Stimulated activated naive CD8-positive, alpha-beta T cell treated with anti-CD3 and anti-CD28 coated beads, Interleukin-15, Interleukin-2, amounts not matched to agents 100 ng/mL and 50 ng/mL, for 24 hours (primary cell): ENCODE results near the gene OR1E2.
"Not testable (repeated sequence)": the region's sequence is repeated elsewhere in the genome, so short reads cannot be mapped to it uniquely, and the experiment has no call there.

Experiments
- H3K27ac Mint-ChIP-seq: one replicate; pipeline ENCODE4 v1.8.0; 2021; ENCODE audit warnings: mild to moderate bottlenecking, mixed read lengths
- H3K27me3 Mint-ChIP-seq: one replicate; pipeline ENCODE4 v1.8.0; 2021; ENCODE audit warnings: mixed read lengths
- H3K36me3 Mint-ChIP-seq: one replicate; pipeline ENCODE4 v1.8.0; 2021; ENCODE audit warnings: low read depth, mixed read lengths
- H3K4me1 Mint-ChIP-seq: one replicate; pipeline ENCODE4 v1.8.0; 2021; ENCODE audit warnings: low read depth, mixed read lengths
- H3K4me3 Mint-ChIP-seq: one replicate; pipeline ENCODE4 v1.8.0; 2021; ENCODE audit warnings: mild to moderate bottlenecking, mixed read lengths
- H3K9me3 Mint-ChIP-seq: one replicate; pipeline ENCODE4 v1.8.0; 2021; ENCODE audit warnings: mixed read lengths

OR1E2 gene

DNA sequence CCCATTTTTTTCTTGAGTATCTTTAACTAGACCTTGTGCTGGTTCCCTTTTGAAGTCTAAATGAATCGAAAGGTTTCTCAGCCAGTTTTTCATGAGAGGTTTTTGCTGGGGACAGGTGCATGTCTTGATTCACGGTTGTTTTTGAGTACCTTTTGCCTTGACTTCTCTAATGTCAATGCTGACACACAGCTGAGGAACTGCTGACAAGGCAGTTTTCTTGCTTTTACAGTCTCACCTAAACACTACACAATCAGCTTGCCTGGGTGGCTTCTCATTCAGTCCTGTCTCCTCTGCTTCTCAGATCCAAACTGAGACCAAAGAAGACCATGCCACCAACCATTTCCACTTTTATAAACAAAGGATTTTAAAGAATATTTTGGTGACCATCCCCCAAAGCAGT, 15.4 kb downstream of the OR1E2 start:
- Mint-ChIP-seq H3K4me1 (no peaks in the 10 kb centered on the region), H3K9me3 (no peaks in the 10 kb centered on the region), H3K27me3 (peaks cover 14% of the 10 kb centered on the region), H3K36me3 (no peaks in the 10 kb centered on the region), H3K27ac (no peak overlapping the region), H3K4me3 (no peak overlapping the region)

GRCh38 chr17:3415610-3416009, 18.0 kb downstream of the OR1E2 start:
- Mint-ChIP-seq H3K4me3 (no peak overlapping the region), H3K27ac (no peak overlapping the region), H3K27me3 (peaks cover 29% of the 10 kb centered on the region), H3K36me3 (no peaks in the 10 kb centered on the region), H3K4me1 (no peaks in the 10 kb centered on the region), H3K9me3 (no peaks in the 10 kb centered on the region)

- H3K36me3 Mint-ChIP-seq, H3K4me3 Mint-ChIP-seq, H3K27ac Mint-ChIP-seq, H3K4me1 Mint-ChIP-seq: not testable (repeated sequence)
- H3K27me3 Mint-ChIP-seq = peaks cover 51% of the 10 kb centered on the region
- H3K9me3 Mint-ChIP-seq = peaks cover 14% of the 10 kb centered on the region
Observed at GRCh38 chr17:3412216-3412615, 21.4 kb downstream of the OR1E2 start.

- H3K36me3 Mint-ChIP-seq = no peaks in the 10 kb centered on the region
- H3K27ac Mint-ChIP-seq = no peak within 1 kb of the TSS
- H3K4me1 Mint-ChIP-seq = no peaks in the 10 kb centered on the region
- H3K9me3 Mint-ChIP-seq = peaks cover 24% of the 10 kb centered on the region
- H3K27me3 Mint-ChIP-seq = peaks cover 47% of the 10 kb centered on the region
- H3K4me3 Mint-ChIP-seq = no peak within 1 kb of the TSS
Observed at GRCh38 chr17:3411070-3411469, 22.6 kb downstream of the OR1E2 start, which contains the start of gene OR3A3. TSS of gene OR3A3 (plus strand) at chr17:3411370.

DNA sequence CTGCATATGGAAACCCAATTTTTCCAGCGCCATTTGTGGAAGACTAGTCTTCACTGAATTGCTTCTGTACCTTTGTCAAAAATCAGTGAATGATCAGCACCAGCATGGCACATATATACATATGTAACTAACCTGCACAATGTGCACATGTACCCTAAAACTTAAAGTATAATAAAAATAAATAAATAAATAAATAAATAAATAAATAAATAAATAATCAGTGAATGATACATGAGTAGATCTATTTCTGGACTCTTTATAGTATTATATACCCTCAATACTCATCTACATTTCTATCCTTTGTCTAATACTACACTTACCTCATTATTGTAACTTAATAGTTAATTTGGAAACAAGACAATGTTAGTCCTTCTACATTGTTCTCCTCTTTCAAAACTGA, 29.8 kb downstream of the OR1E2 start:
- H3K9me3 Mint-ChIP-seq = peaks cover 25% of the 10 kb centered on the region
- not testable (repeated sequence) for H3K27ac Mint-ChIP-seq, H3K4me3 Mint-ChIP-seq, H3K36me3 Mint-ChIP-seq, H3K4me1 Mint-ChIP-seq
- peaks cover 16% of the 10 kb centered on the region for H3K27me3 Mint-ChIP-seq

GRCh38 chr17:3401786-3402185, 31.9 kb downstream of the OR1E2 start:
- H3K36me3 Mint-ChIP-seq = no peaks in the 10 kb centered on the region
- H3K4me3 Mint-ChIP-seq = no peak overlapping the region
- H3K27me3 Mint-ChIP-seq = no peaks in the 10 kb centered on the region
- H3K27ac Mint-ChIP-seq = no peak overlapping the region
- peaks cover 12% of the 10 kb centered on the region for H3K9me3 Mint-ChIP-seq
- no peaks in the 10 kb centered on the region for H3K4me1 Mint-ChIP-seq

DNA sequence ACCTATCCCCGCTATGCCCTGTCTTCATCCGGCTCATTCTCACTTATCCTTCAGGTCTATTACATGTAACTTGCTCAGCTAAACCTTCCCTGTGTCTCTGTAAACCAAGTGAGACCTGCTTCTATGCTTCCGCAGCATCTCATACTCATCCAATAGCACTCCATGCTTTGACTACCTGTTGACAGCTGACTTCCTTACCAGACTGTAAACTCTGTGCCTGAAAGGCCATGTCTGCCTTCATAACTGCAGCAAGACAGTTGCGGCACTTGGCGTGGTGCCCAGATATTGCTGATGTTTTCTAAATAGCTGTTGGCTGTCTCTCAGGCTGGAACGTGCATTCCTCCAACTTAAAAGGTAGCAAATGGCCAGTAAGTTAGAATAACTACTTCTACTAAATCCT, 33.6 kb downstream of the OR1E2 start:
- H3K9me3 Mint-ChIP-seq = peaks cover 4% of the 10 kb centered on the region
- H3K4me3 Mint-ChIP-seq = no peak overlapping the region
- H3K27ac Mint-ChIP-seq = no peak overlapping the region
- no peaks in the 10 kb centered on the region for H3K4me1 Mint-ChIP-seq
- H3K27me3 Mint-ChIP-seq = peaks cover 4% of the 10 kb centered on the region
- no peaks in the 10 kb centered on the region for H3K36me3 Mint-ChIP-seq

DNA sequence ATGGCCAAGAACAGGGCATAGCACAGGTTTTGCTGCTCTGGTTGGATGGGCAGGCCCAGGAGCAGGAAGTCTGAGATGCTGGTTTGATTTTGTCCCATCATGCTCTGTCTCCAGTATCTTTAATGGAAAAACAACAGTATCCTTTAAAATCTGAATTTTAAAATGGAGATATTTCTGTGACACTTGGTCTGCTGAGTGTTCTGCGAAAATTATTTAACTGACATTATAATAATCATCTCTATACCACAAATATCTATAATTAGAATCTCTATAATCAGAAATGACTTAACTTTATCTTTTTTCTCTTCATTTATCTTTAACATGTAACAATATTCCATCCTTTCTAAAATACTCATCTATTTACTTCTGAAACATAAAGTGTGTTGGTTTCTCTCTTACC, 35.3 kb downstream of the OR1E2 start, which contains the start of gene OR1E1:
TSS of gene OR1E1 (minus strand) at position 101 of the 400 bp plus-strand sequence. CDS start at position 101, 0 bp downstream.
- Mint-ChIP-seq H3K4me3 (no peak within 1 kb of the TSS), H3K4me1 (no peaks in the 10 kb centered on the region), H3K27me3 (peaks cover 10% of the 10 kb centered on the region), H3K36me3 (no peaks in the 10 kb centered on the region), H3K9me3 (peaks cover 4% of the 10 kb centered on the region), H3K27ac (no peak within 1 kb of the TSS)

- H3K4me1 Mint-ChIP-seq, H3K9me3 Mint-ChIP-seq, H3K36me3 Mint-ChIP-seq, H3K27ac Mint-ChIP-seq, H3K4me3 Mint-ChIP-seq: not testable (repeated sequence)
- H3K27me3 Mint-ChIP-seq = peaks cover 11% of the 10 kb centered on the region
Observed at GRCh38 chr17:3397801-3398200, 35.8 kb downstream of the OR1E2 start.

GRCh38 chr17:3389791-3390190, 43.9 kb downstream of the OR1E2 start:
- H3K27ac Mint-ChIP-seq = no peak overlapping the region
- H3K27me3 Mint-ChIP-seq = peaks cover 52% of the 10 kb centered on the region
- no peaks in the 10 kb centered on the region for H3K36me3 Mint-ChIP-seq
- H3K4me3 Mint-ChIP-seq = no peak overlapping the region
- H3K9me3 Mint-ChIP-seq = peaks cover 12% of the 10 kb centered on the region
- no peaks in the 10 kb centered on the region for H3K4me1 Mint-ChIP-seq

GRCh38 chr17:3385869-3386816, 47.5 kb downstream of the OR1E2 start, which contains the start of gene OR3A2:
TSS of gene OR3A2 (minus strand) at chr17:3386308.
- Mint-ChIP-seq H3K27ac (peak within 1 kb of the TSS; percentile 32), H3K4me3 (peak within 1 kb of the TSS; percentile 82), H3K27me3 (peaks cover 39% of the 10 kb centered on the region), H3K36me3 (no peaks in the 10 kb centered on the region), H3K9me3 (peaks cover 4% of the 10 kb centered on the region), H3K4me1 (no peaks in the 10 kb centered on the region)
